A673 (cell line): Measurements from ENCODE around the gene FES.

Source experiments
- CTCF ChIP-seq: fragments of 300-800, 200-600 bp; sonication (generic); conservative IDR thresholded peaks from 2 replicates; pipeline ENCODE4 v1.5.1; 2017; ENCODE audit warnings: low read depth, mild to moderate bottlenecking, antibody characterized with exemption, low read length, moderate library complexity, mixed read lengths
- EZH2 ChIP-seq: fragments of 200-600 bp; sonication (generic); IDR thresholded peaks from 2 replicates; pipeline ENCODE4 v1.6.1; 2017; ENCODE audit warnings: borderline replicate concordance, low read depth, mild to moderate bottlenecking, mixed read lengths, antibody characterized with exemption, low read length; ENCODE audit not compliant: poor library complexity, severe bottlenecking

- TF ChIP-seq CTCF: no peak
- TF ChIP-seq EZH2: no peak
Observed at GRCh38 chr15:90839187-90840071, 44.9 kb upstream of the FES start.
